Measurements from ENCODE around the gene RCOR1. TPM values are rescaled to one million over a fixed set of nuclear protein-coding genes. Genes with fewer than 3 reads are reported as not detected.

RCOR1 gene
- total RNA-seq, 1 donor from 2014 or later: 25.2 TPM

DNA sequence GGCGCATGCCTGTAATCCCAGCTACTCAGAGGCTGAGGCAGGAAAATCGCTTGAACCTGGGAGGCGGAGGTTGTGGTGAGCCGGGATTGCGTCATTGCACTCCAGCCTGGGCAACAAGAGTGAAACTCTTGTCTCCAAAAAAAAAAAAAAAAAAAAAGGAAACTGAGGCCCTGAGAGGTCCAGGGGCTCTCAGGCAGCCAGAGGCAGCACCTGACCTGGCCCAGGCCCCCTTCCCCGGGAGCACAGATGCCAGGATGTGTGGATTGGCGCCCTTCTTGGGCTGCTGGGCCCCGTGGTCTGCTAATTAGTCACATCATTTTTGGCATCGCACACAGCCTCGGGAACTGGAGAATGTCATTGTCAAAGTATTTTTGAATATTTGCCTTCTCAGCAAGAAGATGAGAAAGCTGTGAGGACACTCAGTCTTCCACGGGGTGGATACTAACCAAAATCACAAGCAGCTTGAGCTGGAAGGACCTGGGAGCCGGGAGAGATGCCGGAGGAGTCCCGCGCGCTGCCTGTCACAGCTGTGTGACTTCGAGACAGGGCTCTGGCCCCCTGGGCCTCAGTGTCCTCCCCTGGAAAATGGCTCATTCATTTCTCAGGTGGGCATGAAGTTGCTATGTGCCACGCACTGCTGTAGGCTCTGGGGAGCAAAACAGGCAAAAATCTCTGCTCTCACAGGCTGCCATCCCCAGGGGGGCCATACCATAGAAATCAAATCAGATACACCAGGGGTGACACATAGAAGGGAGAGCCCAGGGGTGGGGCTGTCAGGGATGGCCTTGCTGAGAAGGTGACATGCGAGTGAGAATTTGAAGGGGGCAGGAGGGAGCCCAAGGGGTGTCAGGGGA lies 12.5 kb upstream of the RCOR1 start:
- no peak overlapping the region for H3K4me3 Mint-ChIP-seq (ENCODE audit: unreplicated experiment)
- peak overlapping the region; percentile 34 for H3K27ac Mint-ChIP-seq (ENCODE audit: unreplicated experiment)
- H3K27me3 Mint-ChIP-seq (ENCODE audit: low read depth): no peaks in the 10 kb centered on the region
- DNase-seq (ENCODE audit: low spot score): no peak
- TF ChIP-seq, protein P1, sequence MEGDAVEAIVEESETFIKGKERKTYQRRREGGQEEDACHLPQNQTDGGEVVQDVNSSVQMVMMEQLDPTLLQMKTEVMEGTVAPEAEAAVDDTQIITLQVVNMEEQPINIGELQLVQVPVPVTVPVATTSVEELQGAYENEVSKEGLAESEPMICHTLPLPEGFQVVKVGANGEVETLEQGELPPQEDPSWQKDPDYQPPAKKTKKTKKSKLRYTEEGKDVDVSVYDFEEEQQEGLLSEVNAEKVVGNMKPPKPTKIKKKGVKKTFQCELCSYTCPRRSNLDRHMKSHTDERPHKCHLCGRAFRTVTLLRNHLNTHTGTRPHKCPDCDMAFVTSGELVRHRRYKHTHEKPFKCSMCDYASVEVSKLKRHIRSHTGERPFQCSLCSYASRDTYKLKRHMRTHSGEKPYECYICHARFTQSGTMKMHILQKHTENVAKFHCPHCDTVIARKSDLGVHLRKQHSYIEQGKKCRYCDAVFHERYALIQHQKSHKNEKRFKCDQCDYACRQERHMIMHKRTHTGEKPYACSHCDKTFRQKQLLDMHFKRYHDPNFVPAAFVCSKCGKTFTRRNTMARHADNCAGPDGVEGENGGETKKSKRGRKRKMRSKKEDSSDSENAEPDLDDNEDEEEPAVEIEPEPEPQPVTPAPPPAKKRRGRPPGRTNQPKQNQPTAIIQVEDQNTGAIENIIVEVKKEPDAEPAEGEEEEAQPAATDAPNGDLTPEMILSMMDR (IDR thresholded peaks at IDR 0.05): no peak
- H3K4me1 Mint-ChIP-seq (ENCODE audit: low read depth): peaks cover 21% of the 10 kb centered on the region
- no peaks in the 10 kb centered on the region for H3K9me3 Mint-ChIP-seq (ENCODE audit: low read depth)
- no peaks in the 10 kb centered on the region for H3K36me3 Mint-ChIP-seq (ENCODE audit: low read depth)

DNA sequence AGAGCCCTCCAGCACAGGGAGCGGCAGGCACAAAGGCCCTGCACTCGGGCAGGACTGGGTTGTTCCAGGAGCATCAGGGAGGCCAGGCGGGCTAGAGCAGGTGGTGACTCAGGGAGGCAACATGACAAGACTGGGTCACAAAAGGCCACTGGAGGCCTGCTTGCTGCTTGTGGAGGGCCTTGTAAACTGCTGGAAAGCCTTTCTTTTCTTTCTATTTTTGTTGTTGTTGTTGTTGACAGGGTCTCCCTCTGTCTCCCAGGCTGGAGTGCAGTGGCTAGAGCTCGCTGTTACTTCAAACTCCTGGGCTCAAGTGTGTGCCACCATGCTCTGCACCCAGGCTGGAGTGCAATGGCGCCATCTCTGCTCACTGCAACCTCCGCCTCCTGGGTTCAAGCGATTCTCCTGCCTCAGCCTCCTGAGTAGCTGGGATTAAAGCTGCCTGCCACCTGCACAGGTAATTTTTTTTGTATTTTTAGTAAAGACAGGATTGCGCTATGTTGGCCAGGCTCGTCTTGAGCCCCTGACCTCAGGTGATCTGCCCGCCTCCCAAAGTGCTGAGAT lies 11.8 kb upstream of the RCOR1 start:
- Mint-ChIP-seq H3K4me3 (ENCODE audit: unreplicated experiment) (no peak overlapping the region), H3K27ac (ENCODE audit: unreplicated experiment) (no peak overlapping the region), H3K27me3 (ENCODE audit: low read depth) (no peaks in the 10 kb centered on the region), H3K9me3 (ENCODE audit: low read depth) (no peaks in the 10 kb centered on the region), H3K36me3 (ENCODE audit: low read depth) (no peaks in the 10 kb centered on the region), H3K4me1 (ENCODE audit: low read depth) (peaks cover 25% of the 10 kb centered on the region)
- TF ChIP-seq, protein P1 (IDR thresholded peaks at IDR 0.05): no peak
- DNase-seq (ENCODE audit: low spot score): no peak

DNA sequence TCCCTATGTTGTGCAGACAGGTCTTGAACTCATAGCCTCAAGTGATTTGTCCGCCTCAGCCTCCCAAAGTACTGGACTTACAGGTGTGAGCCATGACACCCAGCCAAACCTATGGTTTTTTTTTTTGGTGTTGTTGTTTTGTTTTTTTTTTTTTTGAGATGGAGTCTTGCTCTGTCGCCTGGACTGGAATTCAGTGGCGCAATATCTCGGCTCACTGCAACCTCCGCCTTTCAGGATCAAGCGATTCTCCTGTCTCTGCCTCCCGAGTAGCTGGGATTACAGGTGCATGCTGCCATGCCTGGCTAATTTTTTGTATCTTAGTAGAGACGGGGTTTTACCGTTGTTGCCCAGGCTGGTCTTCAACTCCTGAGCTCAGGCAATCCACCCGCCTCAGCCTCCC lies 11.3 kb upstream of the RCOR1 start:
- TF ChIP-seq, protein P1 (IDR thresholded peaks at IDR 0.05): no peak
- no peak for DNase-seq (ENCODE audit: low spot score)
- no peaks in the 10 kb centered on the region for H3K36me3 Mint-ChIP-seq (ENCODE audit: low read depth)
- no peak overlapping the region for H3K4me3 Mint-ChIP-seq (ENCODE audit: unreplicated experiment)
- H3K27me3 Mint-ChIP-seq (ENCODE audit: low read depth): no peaks in the 10 kb centered on the region
- no peak overlapping the region for H3K27ac Mint-ChIP-seq (ENCODE audit: unreplicated experiment)
- H3K9me3 Mint-ChIP-seq (ENCODE audit: low read depth): no peaks in the 10 kb centered on the region
- H3K4me1 Mint-ChIP-seq (ENCODE audit: low read depth): peaks cover 29% of the 10 kb centered on the region

DNA sequence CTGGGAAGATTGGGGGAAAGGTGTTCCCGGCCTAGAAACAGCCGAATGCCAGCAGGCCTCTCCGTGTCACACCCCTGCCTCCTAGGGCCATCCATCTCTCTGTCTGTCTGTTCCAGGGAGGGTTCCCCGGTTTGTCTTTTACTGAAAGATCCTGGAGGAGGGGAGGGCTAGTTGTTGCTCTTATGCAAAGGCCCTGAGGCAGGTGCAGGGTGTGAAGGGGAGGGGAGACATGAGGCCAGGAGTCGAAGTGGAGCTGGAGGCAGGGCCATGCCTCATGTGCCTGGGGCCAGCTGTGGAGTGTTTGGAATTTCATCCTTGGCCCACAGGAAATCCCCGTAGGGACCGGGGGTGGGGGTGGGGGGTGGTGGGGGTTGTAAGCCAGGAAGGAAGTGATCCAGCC lies 8.7 kb upstream of the RCOR1 start:
- no peaks in the 10 kb centered on the region for H3K27me3 Mint-ChIP-seq (ENCODE audit: low read depth)
- no peak overlapping the region for H3K4me3 Mint-ChIP-seq (ENCODE audit: unreplicated experiment)
- DNase-seq (ENCODE audit: low spot score): no peak
- TF ChIP-seq, protein P1 (IDR thresholded peaks at IDR 0.05): no peak
- no peaks in the 10 kb centered on the region for H3K9me3 Mint-ChIP-seq (ENCODE audit: low read depth)
- H3K36me3 Mint-ChIP-seq (ENCODE audit: low read depth): no peaks in the 10 kb centered on the region
- H3K27ac Mint-ChIP-seq (ENCODE audit: unreplicated experiment): no peak overlapping the region
- H3K4me1 Mint-ChIP-seq (ENCODE audit: low read depth): peaks cover 35% of the 10 kb centered on the region

DNA sequence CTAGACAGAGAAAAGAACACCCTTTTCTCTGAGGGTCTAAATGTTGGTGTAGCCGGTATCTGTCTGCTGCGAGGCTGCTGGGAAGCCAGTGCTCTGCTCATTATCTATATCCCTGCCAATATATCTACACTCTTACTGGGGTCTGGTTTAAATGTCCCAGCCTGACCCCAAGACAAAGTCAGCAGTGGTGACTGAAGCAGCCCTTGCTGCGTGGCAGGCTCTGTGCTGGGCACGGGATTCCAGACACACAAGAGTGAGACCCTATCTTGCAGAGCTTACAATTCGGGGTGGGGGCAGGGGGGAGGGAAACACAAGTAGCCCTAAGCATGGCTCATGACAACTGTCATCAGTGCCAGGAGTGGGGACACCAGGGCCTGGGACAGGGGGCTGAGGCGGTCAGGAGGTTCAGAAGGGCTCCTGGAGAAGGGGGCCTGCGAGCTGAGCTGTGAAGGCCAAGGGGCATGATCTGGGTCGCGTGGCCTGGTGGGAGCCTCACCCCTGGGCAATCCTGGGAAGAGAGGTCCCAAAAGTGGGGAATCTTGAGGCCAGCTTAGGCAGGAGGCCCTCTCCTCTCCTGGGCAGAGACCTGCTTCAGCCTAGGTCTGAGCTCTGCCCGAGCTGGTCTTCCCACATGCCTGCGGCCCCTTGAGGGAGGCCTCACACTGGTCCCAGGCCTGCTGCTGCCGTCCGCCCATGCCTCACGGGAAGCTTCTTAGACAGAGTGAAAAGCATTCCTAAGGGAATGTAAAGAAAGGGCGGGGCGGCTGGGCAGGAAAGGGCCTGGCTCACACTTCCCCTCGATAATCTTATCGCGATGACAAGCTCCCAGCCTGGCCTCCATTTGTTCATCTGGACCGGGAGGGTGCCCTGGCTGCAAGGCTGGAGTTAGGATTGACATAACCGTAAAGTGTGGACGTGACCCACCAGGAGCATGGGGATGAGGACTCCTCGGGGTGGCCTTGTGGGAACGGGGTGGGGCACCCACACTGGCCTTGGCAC lies 7.3 kb upstream of the RCOR1 start:
- H3K27ac Mint-ChIP-seq (ENCODE audit: unreplicated experiment): peak overlapping the region; percentile 36
- H3K27me3 Mint-ChIP-seq (ENCODE audit: low read depth): no peaks in the 10 kb centered on the region
- no peak for DNase-seq (ENCODE audit: low spot score)
- no peak overlapping the region for H3K4me3 Mint-ChIP-seq (ENCODE audit: unreplicated experiment)
- H3K9me3 Mint-ChIP-seq (ENCODE audit: low read depth): no peaks in the 10 kb centered on the region
- peaks cover 43% of the 10 kb centered on the region for H3K4me1 Mint-ChIP-seq (ENCODE audit: low read depth)
- no peaks in the 10 kb centered on the region for H3K36me3 Mint-ChIP-seq (ENCODE audit: low read depth)
- TF ChIP-seq, protein P1 (IDR thresholded peaks at IDR 0.05): no peak
